Choroid plexus epithelial cell (primary cell): ENCODE measurements around the gene TRMO.

ENCODE experiments used
- DNase-seq: peaks from one replicate; pipeline ENCODE4 v3.0.0-alpha.2; 2010; ENCODE audit warnings: low read depth
- H3K4me3 ChIP-seq: 2 replicates; pipeline ENCODE4 v1.5.1; 2011; ENCODE audit warnings: low read depth, mild to moderate bottlenecking, control low read depth, low read length, moderate library complexity
- TF ChIP-seq, protein P1 (sequence below): conservative IDR thresholded peaks from 2 replicates; pipeline ENCODE4 v1.5.1; 2011; ENCODE audit warnings: low read depth, mild to moderate bottlenecking, control low read depth, inconsistent platforms, low read length, moderate library complexity

Gene TRMO, protein sequence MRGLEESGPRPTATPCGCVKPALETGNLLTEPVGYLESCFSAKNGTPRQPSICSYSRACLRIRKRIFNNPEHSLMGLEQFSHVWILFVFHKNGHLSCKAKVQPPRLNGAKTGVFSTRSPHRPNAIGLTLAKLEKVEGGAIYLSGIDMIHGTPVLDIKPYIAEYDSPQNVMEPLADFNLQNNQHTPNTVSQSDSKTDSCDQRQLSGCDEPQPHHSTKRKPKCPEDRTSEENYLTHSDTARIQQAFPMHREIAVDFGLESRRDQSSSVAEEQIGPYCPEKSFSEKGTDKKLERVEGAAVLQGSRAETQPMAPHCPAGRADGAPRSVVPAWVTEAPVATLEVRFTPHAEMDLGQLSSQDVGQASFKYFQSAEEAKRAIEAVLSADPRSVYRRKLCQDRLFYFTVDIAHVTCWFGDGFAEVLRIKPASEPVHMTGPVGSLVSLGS

GRCh38 chr9:97921959-97922724, at the start of gene TRMO:
Gene TRMO (minus strand): TSS chr9:97922500. CDS start chr9:97922493, 7 bp downstream.
- H3K4me3 ChIP-seq: peak within 1 kb of the TSS; percentile 71
- TF ChIP-seq, protein P1, sequence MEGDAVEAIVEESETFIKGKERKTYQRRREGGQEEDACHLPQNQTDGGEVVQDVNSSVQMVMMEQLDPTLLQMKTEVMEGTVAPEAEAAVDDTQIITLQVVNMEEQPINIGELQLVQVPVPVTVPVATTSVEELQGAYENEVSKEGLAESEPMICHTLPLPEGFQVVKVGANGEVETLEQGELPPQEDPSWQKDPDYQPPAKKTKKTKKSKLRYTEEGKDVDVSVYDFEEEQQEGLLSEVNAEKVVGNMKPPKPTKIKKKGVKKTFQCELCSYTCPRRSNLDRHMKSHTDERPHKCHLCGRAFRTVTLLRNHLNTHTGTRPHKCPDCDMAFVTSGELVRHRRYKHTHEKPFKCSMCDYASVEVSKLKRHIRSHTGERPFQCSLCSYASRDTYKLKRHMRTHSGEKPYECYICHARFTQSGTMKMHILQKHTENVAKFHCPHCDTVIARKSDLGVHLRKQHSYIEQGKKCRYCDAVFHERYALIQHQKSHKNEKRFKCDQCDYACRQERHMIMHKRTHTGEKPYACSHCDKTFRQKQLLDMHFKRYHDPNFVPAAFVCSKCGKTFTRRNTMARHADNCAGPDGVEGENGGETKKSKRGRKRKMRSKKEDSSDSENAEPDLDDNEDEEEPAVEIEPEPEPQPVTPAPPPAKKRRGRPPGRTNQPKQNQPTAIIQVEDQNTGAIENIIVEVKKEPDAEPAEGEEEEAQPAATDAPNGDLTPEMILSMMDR: peak; percentile 65
- DNase-seq: peak; percentile 99

DNA sequence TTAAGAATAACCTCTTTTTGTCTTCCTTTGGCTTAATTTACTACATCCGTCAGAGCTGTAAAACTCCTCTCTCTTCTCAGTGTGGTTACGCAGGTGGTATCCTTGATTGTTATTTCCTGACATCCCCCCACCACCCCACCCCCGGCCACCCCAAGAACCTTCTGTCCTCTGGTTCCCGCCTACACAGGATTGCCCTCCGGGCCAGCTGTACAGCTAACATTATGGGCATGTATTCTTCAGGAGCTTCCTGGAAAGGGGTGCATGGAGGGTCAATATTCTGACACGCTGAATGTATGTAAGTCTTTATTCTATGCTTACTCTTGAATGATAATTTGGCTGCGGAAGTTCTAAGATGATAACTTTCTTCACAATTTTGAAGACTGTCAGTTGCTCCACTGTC, 47.9 kb upstream of the TRMO start:
- H3K4me3 ChIP-seq: no peak overlapping the region
- DNase-seq: no peak
- TF ChIP-seq, protein P1: no peak

DNA sequence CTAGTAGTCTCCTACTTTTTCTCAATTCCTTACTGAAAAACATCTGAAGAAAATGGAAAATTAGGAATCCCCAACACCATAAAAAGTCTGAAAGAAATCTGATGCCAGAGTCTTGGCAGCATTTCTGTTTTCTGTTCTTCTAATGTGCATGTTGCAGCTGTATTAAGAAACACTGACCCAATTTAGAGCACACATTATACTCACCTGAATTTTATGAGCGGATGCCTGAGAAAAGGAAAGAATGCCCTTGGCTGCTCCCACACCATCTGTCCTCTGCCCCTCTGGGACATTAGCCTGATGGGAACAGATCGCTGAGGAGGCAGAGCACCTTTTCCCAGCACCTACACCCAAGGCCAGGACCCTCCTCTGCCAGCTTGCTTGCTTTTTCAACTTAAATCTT, 46.7 kb upstream of the TRMO start:
- TF ChIP-seq, protein P1: no peak
- no peak for DNase-seq
- H3K4me3 ChIP-seq: no peak overlapping the region

DNA sequence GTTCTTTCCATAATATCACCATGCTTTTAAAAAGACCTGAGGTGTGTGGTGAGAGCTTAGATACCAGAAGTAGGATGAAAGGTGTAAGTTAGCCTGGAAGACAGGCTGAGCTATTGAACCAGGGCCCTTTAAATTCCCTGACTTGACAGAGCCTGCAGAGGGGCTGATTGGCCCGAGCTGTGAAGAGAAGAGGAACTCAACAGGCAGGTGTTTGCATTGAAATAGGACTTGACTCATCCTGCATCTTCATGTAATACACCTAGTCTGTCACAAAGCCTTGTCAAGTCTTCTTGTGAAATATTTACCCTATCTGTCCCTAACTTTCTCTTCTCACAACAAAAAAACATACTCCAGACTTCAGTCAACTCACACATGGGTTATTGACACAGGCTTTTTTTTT, 44.2 kb upstream of the TRMO start:
- no peak for DNase-seq
- H3K4me3 ChIP-seq: no peak overlapping the region
- TF ChIP-seq, protein P1: no peak

GRCh38 chr9:97964901-97965300, 42.6 kb upstream of the TRMO start:
- TF ChIP-seq, protein P1: no peak
- no peak for DNase-seq

GRCh38 chr9:97963232-97963631, 40.9 kb upstream of the TRMO start:
- DNase-seq: no peak
- TF ChIP-seq, protein P1: no peak

More at GRCh38 chr9:97964901-97965300, 42.6 kb upstream of the TRMO start:
- H3K4me3 ChIP-seq: no peak overlapping the region

More at GRCh38 chr9:97963232-97963631, 40.9 kb upstream of the TRMO start:
- no peak overlapping the region for H3K4me3 ChIP-seq
